Measurements from ENCODE around the gene NEDD4L. TPM values are rescaled to one million over a fixed set of nuclear protein-coding genes. Genes with fewer than 3 reads are reported as not detected.

Gene NEDD4L
- total RNA-seq, 1 experiment from 2014 or later: 10.9 TPM

DNA sequence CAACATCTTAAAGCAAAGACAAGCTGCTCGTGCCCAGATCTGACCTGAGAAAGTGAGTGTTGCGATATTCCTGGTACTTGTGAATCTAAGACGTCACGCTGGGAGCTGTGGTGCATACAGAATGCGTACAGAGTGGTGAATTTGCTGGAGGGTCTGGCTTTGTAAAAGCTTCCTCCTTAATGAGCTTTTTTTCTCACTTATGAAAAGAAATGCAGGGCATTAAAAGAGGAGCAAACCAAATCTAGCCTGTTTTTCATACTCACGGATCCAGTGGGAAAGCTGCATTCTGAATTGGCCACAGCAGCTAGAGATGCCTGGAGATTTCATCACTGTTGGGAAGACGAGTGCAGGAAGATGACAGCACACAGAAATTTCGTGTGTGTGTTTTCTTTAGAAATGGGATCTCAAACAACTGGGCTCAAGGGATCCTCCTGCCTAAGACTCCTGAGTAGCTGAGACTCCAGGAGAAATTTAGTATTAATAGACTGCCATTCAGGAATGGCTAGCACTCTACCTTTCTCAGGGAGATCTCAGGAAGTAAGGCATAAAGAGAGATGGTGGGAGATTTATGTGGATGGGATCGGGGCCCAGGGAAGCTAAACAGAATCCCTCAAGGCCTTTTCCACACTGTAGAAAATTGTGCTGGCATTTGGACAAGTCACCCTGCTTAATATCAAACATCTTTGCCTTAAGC lies 403.5 kb downstream of the NEDD4L start:
- DNase-seq (ENCODE audit: low read depth): no peak

DNA sequence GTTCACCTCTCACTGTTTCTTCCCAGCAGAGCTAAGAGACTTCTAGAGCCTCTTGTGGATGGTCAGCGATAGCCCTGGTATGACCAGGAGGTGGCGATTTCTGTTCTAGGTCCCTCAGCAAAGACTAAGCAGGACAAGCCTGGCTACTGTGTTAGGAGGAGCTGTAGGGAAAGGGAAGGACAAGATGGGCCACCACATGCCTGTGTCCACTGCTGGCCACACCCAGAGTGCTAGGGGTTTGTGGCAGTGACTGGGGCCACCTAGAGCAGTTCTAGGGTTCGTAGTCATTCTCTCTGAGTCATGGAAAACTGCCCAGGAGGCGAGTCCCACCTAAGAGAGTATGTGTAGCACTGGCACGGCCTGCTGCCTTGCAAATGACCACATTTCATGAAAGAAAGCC lies 405.4 kb downstream of the NEDD4L start:
- DNase-seq (ENCODE audit: low read depth): peak; percentile 55

Other genes with a start within 250 kb of the NEDD4L start
- gene ATP8B1, start 240.9 kb upstream of the NEDD4L start, total RNA-seq (2014; rRNA removed; shearing (Covaris generic)): 12.5 TPM in 2 replicates